CD14-positive monocyte (primary cell): Measurements from ENCODE around the gene DNAI1. TPM values are rescaled to one million over a fixed set of nuclear protein-coding genes. Genes with fewer than 3 reads are reported as not detected.

ENCODE experiments used
- DNase-seq, 3 donors: peaks; one replicate each; pipeline ENCODE4 v3.0.0-alpha.2; 2011 to 2022
- H2AFZ ChIP-seq: 2 replicates; pipeline ENCODE4 v1.6.0; 2012; ENCODE audit warnings: mild to moderate bottlenecking, low read depth, low read length, inconsistent platforms; ENCODE audit not compliant: insufficient read depth, poor library complexity, severe bottlenecking
- H3K27ac ChIP-seq, 2 donors: 1 replicate in 1 of 2; 2 replicates in 1 of 2; pipeline ENCODE4 v1.5.1; 2012 to 2013; ENCODE audit warnings: low read length in 2 of 2, control low read depth in 1 of 2, inconsistent platforms in 1 of 2, low read depth in 1 of 2, mild to moderate bottlenecking in 1 of 2
- H3K27me3 ChIP-seq, 2 donors: one replicate each; pipeline versions ENCODE4 v1.6.0 to v1.6.1; 2011 to 2013; ENCODE audit warnings: low read length in 2 of 2; ENCODE audit not compliant: control insufficient read depth in 2 of 2, insufficient read depth in 2 of 2
- H3K36me3 ChIP-seq, 2 donors: replicated peaks in 1 of 2; 1 replicate in 1 of 2; 2 replicates in 1 of 2; pipeline versions ENCODE4 v1.5.1 to v1.6.1; 2012 to 2013; ENCODE audit warnings: low read length in 2 of 2, control low read depth in 1 of 2, inconsistent platforms in 1 of 2, mild to moderate bottlenecking in 1 of 2; ENCODE audit not compliant: insufficient read depth in 2 of 2, control insufficient read depth in 1 of 2
- H3K4me1 ChIP-seq, 2 donors: 1 replicate in 1 of 2; 2 replicates in 1 of 2; pipeline versions ENCODE4 v1.5.1 to v1.6.1; 2012 to 2013; ENCODE audit warnings: low read length in 2 of 2, control low read depth in 1 of 2, inconsistent platforms in 1 of 2, mild to moderate bottlenecking in 1 of 2, moderate library complexity in 1 of 2; ENCODE audit not compliant: insufficient read depth in 2 of 2, control insufficient read depth in 1 of 2
- H3K4me2 ChIP-seq: replicated peaks from 2 replicates; pipeline ENCODE3; 2012; ENCODE audit warnings: low read length, moderate library complexity, mild to moderate bottlenecking; ENCODE audit not compliant: poor library complexity, severe bottlenecking; ENCODE audit errors: extremely low read depth
- H3K4me3 ChIP-seq, 3 experiments: fragments of 200-600 bp in 1 of 3; sonication (generic) in 1 of 3; replicated peaks in 1 of 3; 1 replicate in 2 of 3; 2 replicates in 1 of 3; pipeline ENCODE4 v1.5.1; 2011 to 2013; ENCODE audit warnings: low read length in 3 of 3, mild to moderate bottlenecking in 3 of 3, control low read depth in 2 of 3, low read depth in 2 of 3, inconsistent platforms in 1 of 3, moderate library complexity in 1 of 3
- H3K79me2 ChIP-seq: 2 replicates; pipeline ENCODE4 v1.6.0; 2012; ENCODE audit warnings: mild to moderate bottlenecking, control low read depth, inconsistent platforms, low read length, moderate library complexity; ENCODE audit not compliant: insufficient read depth
- H3K9ac ChIP-seq: 2 replicates; pipeline ENCODE4 v1.6.0; 2017; ENCODE audit warnings: low read length, mild to moderate bottlenecking; ENCODE audit not compliant: insufficient read depth, poor library complexity, severe bottlenecking
- H3K9me3 ChIP-seq, 2 donors: replicated peaks in 1 of 2; 1 replicate in 1 of 2; 2 replicates in 1 of 2; pipeline versions ENCODE4 v1.5.1 to v1.6.1; 2012 to 2013; ENCODE audit warnings: low read length in 2 of 2, control low read depth in 1 of 2; ENCODE audit not compliant: control insufficient read depth in 1 of 2, insufficient read depth in 1 of 2
- H4K20me1 ChIP-seq: 2 replicates; pipeline ENCODE4 v1.6.0; 2012; ENCODE audit warnings: mild to moderate bottlenecking, low read length, control low read depth, moderate library complexity; ENCODE audit not compliant: insufficient read depth
- H3K27ac Mint-ChIP-seq, 7 donors: one replicate each; pipeline ENCODE4 v1.8.0; 2020; ENCODE audit warnings: mild to moderate bottlenecking in 7 of 7, mixed read lengths in 7 of 7, moderate library complexity in 6 of 7, inconsistent platforms in 2 of 7
- H3K27me3 Mint-ChIP-seq, 3 donors: one replicate each; pipeline ENCODE4 v1.8.0; 2021 to 2022; ENCODE audit warnings: low read depth in 3 of 3, mild to moderate bottlenecking in 3 of 3, mixed read lengths in 3 of 3, moderate library complexity in 3 of 3, inconsistent platforms in 1 of 3
- H3K36me3 Mint-ChIP-seq, 2 donors: one replicate each; pipeline ENCODE4 v1.8.0; 2020; ENCODE audit warnings: mixed read lengths in 2 of 2, inconsistent platforms in 1 of 2, mild to moderate bottlenecking in 1 of 2
- H3K4me1 Mint-ChIP-seq: one replicate; pipeline ENCODE4 v1.8.0; 2020; ENCODE audit warnings: mild to moderate bottlenecking, mixed read lengths
- H3K4me3 Mint-ChIP-seq, 2 donors: one replicate each; pipeline ENCODE4 v1.8.0; 2020; ENCODE audit warnings: mild to moderate bottlenecking in 2 of 2, mixed read lengths in 2 of 2, moderate library complexity in 1 of 2
- H3K9me3 Mint-ChIP-seq, 7 donors: one replicate each; pipeline ENCODE4 v1.8.0; 2020 to 2022; ENCODE audit warnings: mixed read lengths in 7 of 7, mild to moderate bottlenecking in 6 of 7, moderate library complexity in 6 of 7, inconsistent platforms in 2 of 7
- CTCF ChIP-seq: fragments of 200-600 bp; IDR thresholded peaks from one replicate; pipeline ENCODE4 v1.8.0; 2022; ENCODE audit warnings: antibody characterized with exemption, mild to moderate bottlenecking
- WGBS: methylation state at CpG from one replicate; pipeline ENCODE4 v1.1.5; 2013; ENCODE audit warnings: missing lambda C conversion rate; ENCODE audit not compliant: insufficient coverage; 5-methylcytosine and 5-hydroxymethylcytosine counted together
- intact Hi-C, 2 donors: fragments of 100-400 bp; cut with micrococcal nuclease; formaldehyde crosslinking; loops; one replicate each; pipeline versions ENCODE4 v1.15.0 to v1.15.1; 2023
- polyA plus RNA-seq, 3 donors: library from polyadenylated mRNA; depleted of rRNA in 1 of 3; unstranded in 2 of 3; stranded (reverse) in 1 of 3; fragments of 300-500 nt in 2 of 3; fragments of >200 nt in 1 of 3; fragmentation: Illumina TruSeq in 2 of 3; gene quantifications; 1 replicate in 2 of 3; 2 replicates in 1 of 3; pipeline ENCODE4 v1.2.3, GENCODE V29; 2012 to 2021

Gene DNAI1
- polyA plus RNA-seq, 3 donors: not detected

DNA sequence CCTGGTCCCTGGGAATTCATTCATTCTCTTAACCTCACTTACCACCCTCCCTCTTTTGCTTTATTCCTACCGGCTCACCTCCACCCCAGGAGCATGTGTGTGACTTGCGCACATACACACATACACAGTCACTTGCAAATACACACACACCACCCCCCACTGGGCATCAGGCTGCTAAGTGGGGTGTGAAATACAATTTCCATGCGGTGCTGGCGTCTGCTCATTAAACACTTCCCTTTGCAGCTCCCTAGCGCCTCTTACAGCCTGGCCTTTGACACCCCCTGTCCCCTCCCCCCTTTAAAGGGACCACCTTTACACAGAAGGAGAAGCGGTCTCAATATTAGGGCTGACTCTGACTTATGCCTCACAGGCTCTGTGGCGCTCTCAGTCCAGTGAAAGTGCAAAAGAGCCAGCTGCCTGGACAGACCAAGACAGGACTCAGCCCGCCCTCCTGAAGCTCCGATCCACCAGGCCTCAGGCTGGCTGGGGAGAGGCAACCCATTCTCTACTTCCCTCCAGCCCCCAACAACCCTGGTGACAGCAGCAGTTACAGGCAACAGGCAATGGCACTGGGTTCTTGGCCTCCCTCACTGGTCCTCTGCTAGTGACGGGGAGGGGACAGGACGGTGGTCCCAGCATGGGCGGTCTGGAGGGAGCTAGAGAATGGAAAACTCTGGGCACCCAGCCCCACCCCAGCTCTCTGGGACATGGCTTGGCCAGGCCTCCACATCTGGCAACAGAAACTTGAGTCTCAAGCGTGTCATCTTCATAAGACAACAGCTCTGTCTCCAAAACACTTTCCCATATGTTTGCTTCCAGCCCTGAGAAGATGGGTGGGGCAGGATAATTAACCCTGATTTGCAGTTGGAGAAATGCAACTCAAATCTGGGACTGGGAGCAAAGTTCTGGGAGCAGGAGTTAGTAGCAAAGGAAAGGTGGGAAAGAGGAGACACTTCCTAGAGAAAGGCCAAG lies 52.2 kb downstream of the DNAI1 start:
- H3K36me3 Mint-ChIP-seq: no peaks in the 10 kb centered on the region
- H3K27ac Mint-ChIP-seq: no peak overlapping the region
- TF ChIP-seq CTCF: no peak
- Histone ChIP-seq H3K27me3 (no peaks in the 10 kb centered on the region), H3K79me2 (no peaks in the 10 kb centered on the region), H4K20me1 (no peaks in the 10 kb centered on the region), H2AFZ (no peak overlapping the region), H3K9me3 (no peaks in the 10 kb centered on the region), H3K4me2 (no peak overlapping the region), H3K9ac (no peak overlapping the region), H3K36me3 (no peaks in the 10 kb centered on the region), H3K27ac (no peak overlapping the region), H3K4me3 (no peak overlapping the region), H3K4me1 (no peaks in the 10 kb centered on the region)
- H3K4me1 Mint-ChIP-seq: no peaks in the 10 kb centered on the region
- H3K27me3 Mint-ChIP-seq: peaks cover 2 to 10% (median 3%) of the 10 kb centered on the region in 3 donors
- 90% methylated on average over 10 of the region's 13 CpGs for WGBS
- no peak overlapping the region for H3K4me3 Mint-ChIP-seq
- H3K9me3 Mint-ChIP-seq: no peaks in the 10 kb centered on the region
- intact Hi-C loops: no loop called here
- DNase-seq: no peak

- Mint-ChIP-seq H3K27ac (peak overlapping the region in 2 of 7 donors; percentile 2 to 35), H3K9me3 (no peaks in the 10 kb centered on the region), H3K36me3 (no peaks in the 10 kb centered on the region), H3K4me3 (no peak overlapping the region), H3K4me1 (peaks cover 3% of the 10 kb centered on the region), H3K27me3 (peaks cover 2 to 14% (median 6%) of the 10 kb centered on the region in 3 donors)
- Histone ChIP-seq H3K79me2 (no peaks in the 10 kb centered on the region), H3K36me3 (no peaks in the 10 kb centered on the region), H3K4me3 (no peak overlapping the region), H3K4me2 (no peak overlapping the region), H3K4me1 (peaks cover under 1 to 3% of the 10 kb centered on the region in 2 donors), H2AFZ (no peak overlapping the region), H3K9me3 (no peaks in the 10 kb centered on the region), H3K27me3 (no peaks in the 10 kb centered on the region), H3K9ac (no peak overlapping the region), H4K20me1 (no peaks in the 10 kb centered on the region), H3K27ac (no peak overlapping the region)
- WGBS: 82% methylated on average over 5 of the region's 9 CpGs
- DNase-seq: no peak
- intact Hi-C loops: no loop called here
- no peak for TF ChIP-seq CTCF
Measured at GRCh38 chr9:34512131-34513078, 53.8 kb downstream of the DNAI1 start.
